SW480 (cell line): ENCODE data around the gene SOD3.

Experiments
- DNase-seq: peaks from one replicate; pipeline ENCODE4 v3.0.0-alpha.2; 2016; ENCODE audit warnings: low spot score

SOD3 gene

GRCh38 chr4:24840826-24841543 is 45.6 kb downstream of the SOD3 start:
- DNase-seq: no peak

DNA sequence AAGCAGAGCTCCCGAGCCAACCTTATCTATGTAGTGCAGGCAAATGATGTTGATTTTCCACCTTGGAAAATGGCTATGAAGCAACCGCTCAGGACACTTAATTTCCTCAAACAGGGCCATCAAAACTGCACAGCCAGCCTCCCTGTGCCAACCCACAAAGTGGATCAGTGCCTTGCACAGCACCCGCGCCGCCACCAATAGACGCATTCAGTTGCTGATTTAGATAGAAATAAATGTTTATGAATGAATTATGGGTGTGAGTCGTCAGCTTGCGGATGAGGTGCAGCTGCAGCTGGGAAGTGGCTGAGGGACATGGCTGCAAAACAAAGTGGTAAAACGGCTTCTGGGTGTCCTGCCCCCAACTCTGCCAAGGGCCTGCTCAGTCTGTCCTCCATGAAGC is 47.0 kb downstream of the SOD3 start:
- no peak for DNase-seq

GRCh38 chr4:24843096-24843495 is 47.7 kb downstream of the SOD3 start:
- no peak for DNase-seq

- no peak for DNase-seq
Observed at GRCh38 chr4:24845132-24845531, 49.8 kb downstream of the SOD3 start.

- DNase-seq: no peak
Observed at GRCh38 chr4:24845902-24846301, 50.5 kb downstream of the SOD3 start.

GRCh38 chr4:24846716-24847115 is 51.3 kb downstream of the SOD3 start:
- no peak for DNase-seq

GRCh38 chr4:24849351-24849750 is 54.0 kb downstream of the SOD3 start:
- DNase-seq: no peak

DNA sequence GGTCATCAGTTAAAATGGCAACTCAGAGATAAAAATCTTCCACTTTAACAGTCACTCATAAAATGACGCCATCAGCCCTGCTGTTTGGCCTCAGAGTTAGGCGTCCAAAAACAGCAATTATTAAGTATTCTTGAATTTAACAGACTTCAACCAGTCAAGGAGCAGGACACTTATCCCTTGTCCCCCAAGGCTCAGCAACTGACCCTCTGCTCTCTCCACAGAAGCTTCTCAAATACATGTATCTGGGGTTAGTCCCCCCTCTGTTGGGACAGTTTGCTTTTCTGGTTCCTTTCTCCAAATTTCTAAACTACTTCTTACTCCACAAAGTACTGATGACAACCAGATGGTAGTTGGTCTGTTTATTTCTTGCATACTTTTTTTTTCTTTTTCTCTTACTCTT is 54.4 kb downstream of the SOD3 start:
- no peak for DNase-seq
